NB4 (cell line): ENCODE data around the gene SERAC1.

Experiments
- DNase-seq: peaks from one replicate; pipeline ENCODE4 v3.0.0; 2010; ENCODE audit warnings: low read depth
- H3K4me3 ChIP-seq: one replicate; pipeline ENCODE4 v1.5.1; 2011; ENCODE audit warnings: mild to moderate bottlenecking, low read depth, low read length, moderate library complexity
- MYC ChIP-seq: IDR thresholded peaks from 2 replicates; pipeline ENCODE4 v1.6.1; 2011; ENCODE audit warnings: low read depth, low read length
- POLR2A ChIP-seq: IDR thresholded peaks from 2 replicates; pipeline ENCODE4 v1.6.1; 2011; ENCODE audit warnings: mild to moderate bottlenecking; ENCODE audit not compliant: insufficient read length; ENCODE audit errors: extremely low read depth
- TF ChIP-seq, protein P1 (sequence below): IDR thresholded peaks from 2 replicates; pipeline ENCODE4 v1.6.1; 2011; ENCODE audit warnings: low read depth, low read length
- TF ChIP-seq, protein P2 (sequence below): IDR thresholded peaks from one replicate; pipeline ENCODE4 v1.5.1; 2012; ENCODE audit warnings: low read depth, low read length

Gene SERAC1

DNA sequence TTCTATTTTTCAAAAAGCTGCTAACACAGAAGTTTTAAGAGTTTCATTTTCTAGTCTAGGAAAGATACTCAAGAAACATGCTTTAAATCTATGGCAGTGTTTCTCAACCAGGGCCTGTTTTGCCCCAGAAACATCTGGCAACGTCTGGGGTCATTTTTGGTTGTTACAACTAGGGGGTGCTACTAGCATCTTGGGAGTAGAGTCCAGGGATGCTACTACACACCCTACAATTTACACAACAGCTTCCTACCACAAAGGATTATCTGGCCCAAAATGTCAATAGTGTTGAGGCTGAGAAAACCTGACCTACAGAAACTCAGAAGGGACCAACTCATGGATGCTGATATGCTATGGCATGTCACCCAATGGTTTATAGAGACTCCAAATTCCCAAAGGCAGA, 24.4 kb downstream of the SERAC1 start:
- no peak overlapping the region for H3K4me3 ChIP-seq
- DNase-seq, result peak; percentile 55
- TF ChIP-seq, protein P1, sequence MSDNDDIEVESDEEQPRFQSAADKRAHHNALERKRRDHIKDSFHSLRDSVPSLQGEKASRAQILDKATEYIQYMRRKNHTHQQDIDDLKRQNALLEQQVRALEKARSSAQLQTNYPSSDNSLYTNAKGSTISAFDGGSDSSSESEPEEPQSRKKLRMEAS, result no peak
- TF ChIP-seq MYC (no peak), POLR2A (no peak)
- TF ChIP-seq, protein P2, sequence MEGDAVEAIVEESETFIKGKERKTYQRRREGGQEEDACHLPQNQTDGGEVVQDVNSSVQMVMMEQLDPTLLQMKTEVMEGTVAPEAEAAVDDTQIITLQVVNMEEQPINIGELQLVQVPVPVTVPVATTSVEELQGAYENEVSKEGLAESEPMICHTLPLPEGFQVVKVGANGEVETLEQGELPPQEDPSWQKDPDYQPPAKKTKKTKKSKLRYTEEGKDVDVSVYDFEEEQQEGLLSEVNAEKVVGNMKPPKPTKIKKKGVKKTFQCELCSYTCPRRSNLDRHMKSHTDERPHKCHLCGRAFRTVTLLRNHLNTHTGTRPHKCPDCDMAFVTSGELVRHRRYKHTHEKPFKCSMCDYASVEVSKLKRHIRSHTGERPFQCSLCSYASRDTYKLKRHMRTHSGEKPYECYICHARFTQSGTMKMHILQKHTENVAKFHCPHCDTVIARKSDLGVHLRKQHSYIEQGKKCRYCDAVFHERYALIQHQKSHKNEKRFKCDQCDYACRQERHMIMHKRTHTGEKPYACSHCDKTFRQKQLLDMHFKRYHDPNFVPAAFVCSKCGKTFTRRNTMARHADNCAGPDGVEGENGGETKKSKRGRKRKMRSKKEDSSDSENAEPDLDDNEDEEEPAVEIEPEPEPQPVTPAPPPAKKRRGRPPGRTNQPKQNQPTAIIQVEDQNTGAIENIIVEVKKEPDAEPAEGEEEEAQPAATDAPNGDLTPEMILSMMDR, result peak; percentile 55

DNA sequence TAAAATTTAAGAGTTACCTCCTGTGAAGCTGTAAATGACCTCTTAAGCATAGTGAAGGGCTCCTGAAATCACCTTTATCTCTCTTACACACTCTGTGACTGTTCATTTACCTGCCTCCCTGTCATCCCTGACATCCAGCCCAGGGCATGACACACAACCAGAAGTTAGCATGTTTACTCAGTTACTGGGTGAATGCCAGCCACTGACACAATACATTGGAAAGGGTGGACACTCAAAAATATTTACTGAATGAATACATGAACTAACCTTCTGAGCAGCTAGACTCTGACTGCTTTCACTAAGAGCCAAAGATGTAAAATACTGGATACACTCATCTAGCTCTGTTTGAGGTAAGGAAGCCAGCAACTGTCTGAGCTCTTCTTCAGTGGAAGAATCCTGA, 25.3 kb downstream of the SERAC1 start:
- H3K4me3 ChIP-seq, result no peak overlapping the region
- TF ChIP-seq, protein P1, result no peak
- TF ChIP-seq POLR2A (no peak), MYC (no peak)
- TF ChIP-seq, protein P2, result no peak
- DNase-seq, result no peak

DNA sequence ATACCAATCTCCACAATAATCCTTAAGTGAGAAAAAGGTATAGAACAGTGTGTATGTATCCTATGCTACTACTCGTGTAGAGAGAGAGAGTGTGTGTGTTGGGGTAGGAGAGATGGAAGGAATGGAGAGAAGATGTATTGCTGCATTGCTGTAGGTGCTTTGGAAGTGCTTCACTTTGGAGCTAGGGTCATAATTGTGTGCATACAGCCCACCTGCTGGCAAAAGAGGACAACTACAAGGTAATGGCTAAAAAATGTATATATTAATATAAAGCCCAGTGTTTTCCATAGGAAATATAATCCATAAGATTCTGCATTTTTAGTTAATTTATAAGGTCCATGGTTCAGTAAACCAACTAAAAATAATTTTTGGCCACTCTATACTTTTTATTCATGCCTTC, 36.1 kb downstream of the SERAC1 start:
- peak; percentile 72 for DNase-seq
- TF ChIP-seq, protein P2, result peak; percentile 66
- TF ChIP-seq, protein P1, result no peak
- no peak for TF ChIP-seq MYC
- H3K4me3 ChIP-seq, result no peak overlapping the region

DNA sequence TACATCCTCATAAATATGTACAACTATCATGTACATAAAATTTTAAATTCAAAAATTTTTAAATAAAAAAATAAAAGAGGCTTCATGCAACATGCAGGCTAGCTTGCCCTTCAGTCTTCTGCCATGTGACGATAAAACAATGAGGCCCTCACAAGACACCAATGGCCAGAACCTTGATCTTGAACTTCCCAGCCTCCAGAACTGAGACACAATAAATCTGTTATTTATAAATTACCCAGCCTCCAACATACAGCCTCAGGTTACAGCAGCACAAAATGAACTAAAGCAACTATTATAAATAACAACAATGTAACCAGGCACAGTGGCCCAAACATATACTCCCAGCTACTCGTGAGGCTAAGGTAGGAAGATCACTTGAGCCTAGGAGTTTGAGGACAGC, 42.8 kb downstream of the SERAC1 start:
- DNase-seq, result no peak
- H3K4me3 ChIP-seq, result no peak overlapping the region
- TF ChIP-seq, protein P2, result no peak
- TF ChIP-seq, protein P1, result no peak
- TF ChIP-seq MYC (no peak), POLR2A (no peak)

DNA sequence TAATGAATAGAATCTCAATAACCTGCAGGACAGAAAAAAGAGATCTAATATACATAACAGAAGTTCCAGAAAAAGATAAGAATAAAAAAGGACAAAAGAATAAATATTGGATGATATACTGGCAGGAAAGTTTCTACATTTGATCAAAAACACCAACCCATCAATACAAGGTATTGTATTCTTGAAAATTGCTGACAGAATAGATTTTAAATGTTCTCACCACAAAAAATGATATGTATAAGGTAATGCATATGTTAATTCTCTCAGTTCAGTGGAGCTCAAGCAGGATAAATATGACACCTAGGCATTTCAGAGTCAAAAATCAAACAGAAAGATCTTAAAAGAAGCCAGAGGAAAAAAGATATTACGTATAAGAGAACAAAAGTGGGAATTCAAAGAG, 43.8 kb downstream of the SERAC1 start:
- TF ChIP-seq, protein P2, result no peak
- TF ChIP-seq POLR2A (no peak), MYC (no peak)
- TF ChIP-seq, protein P1, result no peak
- no peak overlapping the region for H3K4me3 ChIP-seq
- DNase-seq, result no peak

DNA sequence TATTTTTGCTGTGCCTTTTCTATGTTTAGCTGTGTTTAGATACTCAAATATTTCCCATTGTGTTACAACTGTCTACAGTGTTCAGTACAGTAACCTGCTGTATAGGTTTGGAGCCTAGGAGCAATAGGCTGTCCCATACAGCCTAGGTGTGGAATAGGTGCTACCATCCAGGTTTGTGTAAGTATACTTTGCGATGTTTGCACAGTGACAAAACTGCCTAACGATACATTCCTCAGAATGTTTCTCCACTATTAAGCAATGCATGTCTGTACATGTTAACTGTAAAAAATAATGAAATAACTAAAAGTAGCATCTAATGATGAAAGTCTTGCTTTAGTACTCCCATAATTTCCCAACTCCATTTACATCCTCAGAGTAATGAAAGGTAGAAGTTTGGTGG, 46.0 kb downstream of the SERAC1 start:
- TF ChIP-seq POLR2A, result no peak
- TF ChIP-seq MYC, result no peak
- TF ChIP-seq, protein P1, result no peak
- TF ChIP-seq, protein P2, result no peak
- no peak overlapping the region for H3K4me3 ChIP-seq
- no peak for DNase-seq
